Measurements from ENCODE around the gene COA1.

DNA sequence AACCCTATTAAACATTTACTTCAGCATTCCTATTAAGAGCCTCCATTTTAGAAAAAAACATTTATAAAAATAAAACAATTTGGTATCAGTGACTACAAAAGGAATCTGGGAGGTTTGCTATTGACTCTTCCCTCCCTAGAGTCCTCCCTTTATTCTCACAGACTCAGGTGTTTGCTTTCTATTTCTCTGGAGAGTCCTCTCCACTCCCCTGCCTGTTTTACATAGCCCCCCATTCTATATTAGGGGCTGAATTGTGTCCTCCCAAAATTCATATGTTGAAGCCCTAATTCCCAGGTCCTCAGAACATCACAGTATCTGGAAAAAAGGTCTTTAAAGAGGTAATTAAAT lies 69.8 kb downstream of the COA1 start:
- TF ChIP-seq, protein P1, sequence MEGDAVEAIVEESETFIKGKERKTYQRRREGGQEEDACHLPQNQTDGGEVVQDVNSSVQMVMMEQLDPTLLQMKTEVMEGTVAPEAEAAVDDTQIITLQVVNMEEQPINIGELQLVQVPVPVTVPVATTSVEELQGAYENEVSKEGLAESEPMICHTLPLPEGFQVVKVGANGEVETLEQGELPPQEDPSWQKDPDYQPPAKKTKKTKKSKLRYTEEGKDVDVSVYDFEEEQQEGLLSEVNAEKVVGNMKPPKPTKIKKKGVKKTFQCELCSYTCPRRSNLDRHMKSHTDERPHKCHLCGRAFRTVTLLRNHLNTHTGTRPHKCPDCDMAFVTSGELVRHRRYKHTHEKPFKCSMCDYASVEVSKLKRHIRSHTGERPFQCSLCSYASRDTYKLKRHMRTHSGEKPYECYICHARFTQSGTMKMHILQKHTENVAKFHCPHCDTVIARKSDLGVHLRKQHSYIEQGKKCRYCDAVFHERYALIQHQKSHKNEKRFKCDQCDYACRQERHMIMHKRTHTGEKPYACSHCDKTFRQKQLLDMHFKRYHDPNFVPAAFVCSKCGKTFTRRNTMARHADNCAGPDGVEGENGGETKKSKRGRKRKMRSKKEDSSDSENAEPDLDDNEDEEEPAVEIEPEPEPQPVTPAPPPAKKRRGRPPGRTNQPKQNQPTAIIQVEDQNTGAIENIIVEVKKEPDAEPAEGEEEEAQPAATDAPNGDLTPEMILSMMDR (IDR thresholded peaks at IDR 0.05) = no peak
- no peak for TF ChIP-seq EP300 (IDR thresholded peaks at IDR 0.05)
- no peak for TF ChIP-seq POLR2A (IDR thresholded peaks at IDR 0.05)
